GM19023 (cell line): Measurements from ENCODE around the gene CSN3.

ENCODE experiments used
- ATAC-seq: cut with Tn5 transposase; IDR thresholded peaks from one replicate; pipeline ENCODE4 v1.9.1; 2021; ENCODE audit warnings: mild to moderate bottlenecking, moderate library complexity; ENCODE audit not compliant: unreplicated experiment

CSN3 gene

DNA sequence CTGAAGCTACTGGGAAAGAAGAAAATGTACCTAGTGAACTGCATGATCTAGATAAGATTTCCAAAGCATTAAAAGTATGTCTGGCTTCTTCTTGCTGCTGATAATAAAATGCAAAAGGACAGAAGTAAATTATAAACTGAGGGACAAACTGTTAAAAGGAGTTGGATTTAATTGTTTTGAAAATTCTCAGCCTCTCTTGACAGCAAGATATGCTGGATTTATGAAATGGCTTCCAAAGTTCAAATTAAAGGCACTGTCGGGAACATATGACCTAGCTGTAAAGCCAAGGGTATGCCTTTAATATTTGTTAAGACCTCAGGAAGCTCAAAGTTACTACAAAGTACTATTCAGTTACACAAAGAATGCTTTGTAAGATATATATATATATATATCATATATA, 46.3 kb downstream of the CSN3 start:
- ATAC-seq: no peak

GRCh38 chr4:70291341-70291740, 48.9 kb downstream of the CSN3 start:
- no peak for ATAC-seq

- ATAC-seq: no peak
These were observed 55.2 kb downstream of the CSN3 start for GRCh38 chr4:70297576-70297975.

- no peak for ATAC-seq
These were observed 55.7 kb downstream of the CSN3 start for GRCh38 chr4:70298051-70298450.

- no peak for ATAC-seq
These were observed 57.2 kb downstream of the CSN3 start for GRCh38 chr4:70299643-70300042.

- no peak for ATAC-seq
These were observed 57.8 kb downstream of the CSN3 start for GRCh38 chr4:70300215-70300614.
